Measurements from ENCODE around the gene SBF1. TPM values are rescaled to one million over a fixed set of nuclear protein-coding genes. Genes with fewer than 3 reads are reported as not detected.
A peak's percentile ranks its signal among the peaks of the same experiment; 100 is the strongest.
"Not testable (repeated sequence)": the region's sequence is repeated elsewhere in the genome, so short reads cannot be mapped to it uniquely, and the experiment has no call there.

SBF1 gene
- total RNA-seq, 2 donors from 2014 or later = 58.5 to 83.8 TPM

DNA sequence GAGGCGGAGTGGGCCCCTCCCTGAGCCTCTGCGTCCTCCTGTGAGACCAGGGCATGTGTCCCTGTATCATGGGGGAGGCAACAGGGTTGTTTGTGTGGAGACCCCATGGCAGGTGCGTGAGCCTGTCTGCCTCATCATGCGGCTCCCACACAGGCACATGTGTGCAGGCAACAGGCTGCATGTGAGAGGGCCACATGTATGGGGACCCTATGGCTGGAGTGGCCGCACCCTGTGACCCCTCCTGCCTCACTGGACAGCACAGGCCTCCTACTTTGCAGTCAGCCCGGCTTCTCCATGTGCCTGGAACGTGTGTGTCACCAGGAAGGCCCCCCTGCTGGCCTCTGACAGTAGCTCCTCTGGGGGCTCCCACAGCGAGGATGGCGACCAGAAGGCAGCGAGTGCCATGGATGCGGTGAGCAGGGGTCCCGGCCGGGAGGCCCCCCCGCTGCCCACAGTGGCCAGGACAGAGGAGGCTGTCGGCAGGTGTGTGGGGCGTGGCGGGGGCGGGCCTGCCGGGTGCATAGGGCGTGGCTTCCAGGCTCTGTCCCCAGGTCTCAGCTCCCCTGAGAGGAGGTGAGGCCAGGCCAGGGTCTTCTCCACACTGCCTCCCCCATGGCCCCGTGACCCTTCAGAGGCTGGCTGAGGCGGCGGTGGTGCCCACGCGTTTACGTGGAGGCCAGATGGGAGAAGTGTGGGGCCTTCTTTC, 34.1 kb downstream of the SBF1 start:
- intact Hi-C loops (cut with DNase I) = no loop called here
- no peak for DNase-seq (ENCODE audit: low spot score)

DNA sequence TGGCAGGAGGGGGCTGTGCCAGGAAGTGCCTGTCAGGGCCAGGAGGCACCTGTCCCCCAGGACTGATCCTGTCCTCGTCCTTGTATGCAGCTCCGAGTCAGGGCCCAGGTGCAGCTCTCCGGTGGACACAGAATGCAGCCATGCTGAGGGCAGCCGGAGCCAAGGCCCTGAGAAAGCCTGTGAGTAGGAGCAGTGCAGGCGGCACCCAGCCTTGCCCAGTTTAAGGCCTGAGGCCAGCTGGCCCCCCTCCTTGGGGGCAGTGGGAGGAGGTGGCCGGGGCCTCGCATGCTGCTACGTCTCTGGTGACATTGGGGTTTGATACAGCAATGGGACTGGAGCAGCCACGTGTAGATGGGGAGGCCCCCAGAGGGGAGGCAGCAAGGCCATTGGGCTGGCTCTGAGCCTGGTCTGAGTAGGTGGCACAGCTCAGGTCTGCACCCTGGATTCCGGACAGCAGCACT, 34.9 kb downstream of the SBF1 start:
- intact Hi-C loops (cut with DNase I) = no loop called here
- DNase-seq (ENCODE audit: low spot score) = no peak

DNA sequence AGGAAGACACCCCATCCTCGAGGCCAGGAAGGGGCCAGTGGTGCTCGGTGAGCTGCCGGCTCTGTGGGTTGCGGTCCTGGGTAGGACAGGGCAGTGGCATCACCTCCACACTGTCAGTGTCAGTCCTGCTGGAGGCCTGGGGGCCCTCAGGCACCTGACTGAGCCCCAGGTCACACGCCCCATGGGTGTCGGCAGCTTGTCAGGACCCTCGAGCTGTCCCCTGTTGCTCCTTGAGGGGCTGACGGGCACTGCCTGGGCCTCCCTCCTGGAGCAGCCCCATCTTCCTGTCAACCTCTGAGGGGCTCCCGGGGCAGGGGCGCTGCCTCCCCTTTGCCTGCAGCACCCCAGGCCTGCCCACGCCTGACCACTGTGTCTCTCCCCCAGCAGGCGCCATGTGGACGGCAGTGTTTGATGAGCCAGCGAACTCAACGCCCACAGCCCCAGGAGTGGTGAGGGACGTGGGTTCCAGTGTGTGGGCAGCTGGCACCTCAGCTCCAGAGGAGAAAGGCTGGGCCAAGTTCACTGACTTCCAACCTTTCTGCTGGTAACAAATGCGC, 35.4 kb downstream of the SBF1 start:
- no peak for DNase-seq (ENCODE audit: low spot score)
- intact Hi-C loops (cut with DNase I) = no loop called here

DNA sequence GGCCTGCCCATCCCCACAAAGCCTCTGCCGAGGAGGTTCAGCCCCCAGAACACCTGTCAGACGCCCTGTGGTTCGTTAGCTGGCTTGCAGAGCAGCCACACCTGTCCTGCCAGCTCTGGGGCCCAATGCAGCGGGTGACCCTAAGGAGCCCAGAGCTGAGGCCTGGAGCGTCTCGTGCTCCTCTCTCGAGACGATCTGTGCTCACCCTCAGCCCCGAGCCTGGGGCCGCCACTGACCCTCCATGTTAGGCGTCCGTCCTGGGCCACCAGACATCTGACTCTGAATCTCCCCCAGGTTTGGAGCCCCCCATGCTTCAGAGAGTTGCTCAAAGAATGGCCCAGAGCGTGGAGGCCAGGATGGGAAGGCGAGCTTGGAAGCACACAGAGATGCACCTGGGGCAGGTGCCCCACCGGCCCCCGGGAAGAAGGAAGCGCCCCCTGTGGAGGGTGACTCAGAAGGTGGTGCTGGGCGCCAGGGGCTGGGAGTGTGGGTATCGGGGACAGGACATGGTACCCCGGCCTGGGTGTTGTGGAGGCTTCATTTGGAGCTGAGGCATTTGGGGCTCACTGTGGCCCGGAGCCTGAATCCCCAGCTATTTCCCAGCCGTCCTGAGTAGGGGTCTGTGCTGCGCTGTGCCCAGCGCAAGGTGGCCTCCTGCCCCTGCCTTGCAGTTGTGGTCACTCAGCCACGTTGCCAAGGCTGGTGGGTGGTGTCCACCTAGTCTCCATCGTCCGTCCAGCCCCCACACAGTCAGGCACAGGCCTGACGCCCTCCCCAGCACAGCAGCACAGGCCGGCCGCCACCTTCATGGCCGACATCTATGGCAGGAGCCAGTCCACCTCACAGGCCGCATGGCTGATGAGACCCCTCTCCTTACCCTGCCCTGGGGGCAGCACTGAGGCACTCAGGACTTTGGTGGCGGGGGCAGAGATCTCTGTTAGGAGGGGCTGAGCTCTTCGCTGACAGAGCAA, 36.2 kb downstream of the SBF1 start:
- DNase-seq (ENCODE audit: low spot score) = no peak
- intact Hi-C loops (cut with DNase I) = no loop called here

DNA sequence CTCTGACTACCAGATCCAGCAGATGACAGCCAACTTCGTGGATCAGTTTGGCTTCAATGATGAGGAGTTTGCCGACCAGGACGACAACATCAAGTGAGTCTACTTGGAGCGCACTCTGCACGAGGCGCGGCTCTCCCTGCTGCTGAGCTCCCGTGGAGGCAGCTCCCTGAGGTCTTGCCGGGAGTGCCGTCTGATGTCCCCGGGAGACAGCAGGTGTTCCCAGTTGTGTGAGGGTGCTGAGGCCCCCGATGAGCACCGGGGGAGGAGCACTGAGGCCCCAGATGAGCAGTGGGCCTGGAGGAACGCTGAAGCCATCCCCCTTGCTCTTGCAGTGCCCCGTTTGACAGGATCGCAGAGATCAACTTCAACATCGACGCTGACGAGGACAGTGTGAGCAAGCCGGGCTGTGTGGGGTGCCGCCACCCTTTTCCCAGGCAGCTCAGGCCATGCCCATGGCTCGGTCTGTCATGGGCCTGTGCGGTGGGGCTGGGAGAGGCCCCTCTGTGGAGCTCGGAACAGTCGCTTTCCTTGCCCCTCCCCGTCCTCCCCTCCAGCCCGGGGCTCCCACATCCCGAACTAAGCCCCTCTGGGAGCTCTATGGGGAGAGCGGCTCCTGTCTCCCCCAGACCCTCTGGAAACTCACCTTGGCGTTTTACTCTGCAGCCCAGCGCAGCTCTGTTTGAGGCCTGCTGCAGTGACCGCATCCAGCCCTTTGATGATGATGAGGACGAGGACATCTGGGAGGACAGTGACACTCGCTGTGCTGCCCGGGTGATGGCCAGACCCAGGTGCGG, 37.1 kb downstream of the SBF1 start:
- no peak for DNase-seq (ENCODE audit: low spot score)
- intact Hi-C loops (cut with DNase I) = no loop called here

DNA sequence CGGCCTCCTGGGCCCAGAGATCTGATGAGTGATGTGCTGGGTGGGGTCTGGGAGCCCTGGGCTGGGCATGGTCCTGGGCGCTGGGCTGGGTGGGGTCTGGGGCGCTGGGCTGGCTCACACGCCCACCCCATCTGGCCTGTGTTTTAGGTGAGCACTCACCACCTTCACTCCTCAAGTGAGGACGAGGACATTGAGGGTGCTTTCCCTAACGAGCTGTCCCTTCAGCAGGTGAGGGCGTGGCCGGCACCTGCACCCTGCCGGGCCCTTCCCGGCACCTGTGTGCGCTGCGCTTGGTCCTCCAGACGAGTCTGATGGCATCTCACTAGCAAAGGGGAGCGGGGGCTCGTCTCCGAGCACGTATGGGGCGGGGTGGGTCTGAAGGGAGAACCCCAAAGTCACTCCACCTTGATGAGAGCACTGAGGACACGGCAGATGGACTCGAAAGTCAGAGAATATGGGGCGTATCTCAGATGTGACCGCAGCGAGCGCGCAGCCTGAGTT, 37.9 kb downstream of the SBF1 start:
- DNase-seq (ENCODE audit: low spot score) = peak; percentile 66
- intact Hi-C loops (cut with DNase I) = no loop called here

DNA sequence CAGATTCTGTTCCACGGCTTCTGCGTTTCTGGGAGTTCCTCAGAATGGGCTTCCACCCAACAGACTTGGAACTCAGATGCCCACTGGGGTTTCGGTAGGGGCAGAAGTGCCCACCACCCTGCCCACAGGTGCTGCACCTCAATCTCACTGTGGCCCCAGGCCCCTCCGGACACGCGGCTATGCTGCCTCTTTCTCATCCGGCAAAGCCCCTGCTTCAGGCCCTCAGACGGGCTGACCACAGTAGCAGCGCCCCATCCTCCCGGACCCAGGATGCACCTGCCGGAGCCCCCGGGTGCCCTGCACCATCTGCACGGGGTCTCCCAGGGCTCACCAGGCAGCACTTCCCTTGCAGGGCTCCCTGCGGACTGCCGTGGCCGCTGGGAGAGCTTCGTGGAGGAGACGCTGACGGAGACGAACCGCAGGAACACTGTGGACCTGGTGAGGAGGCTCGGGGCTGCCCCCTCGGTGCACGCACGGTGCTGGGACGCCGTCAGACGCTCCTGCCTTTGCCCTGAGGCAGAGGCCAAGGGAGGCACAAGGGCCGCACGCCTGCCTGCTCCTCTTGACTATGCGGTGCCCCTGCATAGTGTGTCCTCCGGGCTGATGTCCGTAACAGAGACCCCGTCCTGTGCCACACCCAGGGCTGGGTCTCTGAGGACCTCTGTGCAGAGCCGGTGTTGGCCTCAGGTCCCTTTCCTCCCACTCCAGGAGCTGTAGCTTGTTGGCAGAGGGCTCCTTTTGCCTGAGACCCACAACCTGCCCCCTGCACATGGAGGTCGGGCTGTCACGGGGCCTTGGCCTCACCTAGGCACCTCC, 38.6 kb downstream of the SBF1 start:
- peak; percentile 73 for DNase-seq (ENCODE audit: low spot score)
- intact Hi-C loops (cut with DNase I) = no loop called here

DNA sequence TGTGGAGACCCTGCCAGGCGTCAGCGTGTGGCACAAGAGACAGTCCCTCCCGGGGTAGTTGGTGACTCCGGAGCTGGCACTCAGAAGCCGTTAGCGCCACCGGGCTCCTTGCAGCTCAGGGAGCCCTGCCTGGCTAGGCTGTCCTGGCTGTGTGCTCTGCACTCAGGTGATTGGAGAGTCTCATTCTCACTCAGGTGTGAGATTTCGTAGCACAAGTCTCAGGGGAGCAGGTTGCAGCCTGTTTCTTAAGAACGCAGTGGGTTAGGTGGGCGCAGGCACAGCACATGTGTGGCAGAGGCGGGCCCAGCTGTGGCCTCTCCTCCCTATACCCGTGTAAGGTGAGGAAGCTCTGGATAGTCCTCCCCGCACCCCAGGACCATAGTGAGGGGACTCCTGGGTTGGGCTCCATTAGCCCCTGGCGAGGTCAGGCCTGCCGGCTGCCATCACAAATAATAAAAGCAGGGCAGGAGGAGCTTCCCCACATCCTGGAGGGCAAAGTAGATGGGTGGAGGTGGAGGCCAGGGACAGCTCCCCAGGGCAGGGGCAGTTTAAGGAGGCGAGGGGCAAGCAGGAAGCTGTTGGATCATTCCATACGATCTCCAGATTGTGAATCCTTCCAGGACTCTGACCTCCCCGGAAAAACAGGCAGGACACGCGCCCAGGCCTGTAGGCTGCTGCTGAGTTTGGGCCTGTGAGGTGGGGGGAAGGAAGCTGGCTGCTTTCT, 39.4 kb downstream of the SBF1 start:
- peak; percentile 66 for DNase-seq (ENCODE audit: low spot score)
- intact Hi-C loops (cut with DNase I) = no loop called here

DNA sequence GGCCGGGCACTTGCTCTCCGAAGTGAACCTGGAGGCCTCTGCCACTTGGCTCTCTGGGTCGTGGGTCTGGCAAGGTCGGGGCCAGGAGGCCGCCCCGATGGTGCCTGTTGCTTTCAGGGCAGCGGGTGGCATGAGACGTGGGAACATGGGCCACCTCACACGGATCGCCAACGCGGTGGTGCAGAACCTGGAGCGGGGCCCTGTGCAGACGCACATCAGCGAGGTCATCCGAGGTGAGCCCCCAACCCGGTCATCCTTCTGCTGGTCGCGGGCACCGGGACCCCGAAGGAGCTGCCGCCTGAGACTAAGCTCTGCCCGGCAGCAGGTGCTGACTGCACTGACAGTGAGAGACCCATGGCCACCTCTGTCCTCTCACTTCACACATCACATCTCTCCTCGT, 40.0 kb downstream of the SBF1 start:
- peak; percentile 81 for DNase-seq (ENCODE audit: low spot score)

DNA sequence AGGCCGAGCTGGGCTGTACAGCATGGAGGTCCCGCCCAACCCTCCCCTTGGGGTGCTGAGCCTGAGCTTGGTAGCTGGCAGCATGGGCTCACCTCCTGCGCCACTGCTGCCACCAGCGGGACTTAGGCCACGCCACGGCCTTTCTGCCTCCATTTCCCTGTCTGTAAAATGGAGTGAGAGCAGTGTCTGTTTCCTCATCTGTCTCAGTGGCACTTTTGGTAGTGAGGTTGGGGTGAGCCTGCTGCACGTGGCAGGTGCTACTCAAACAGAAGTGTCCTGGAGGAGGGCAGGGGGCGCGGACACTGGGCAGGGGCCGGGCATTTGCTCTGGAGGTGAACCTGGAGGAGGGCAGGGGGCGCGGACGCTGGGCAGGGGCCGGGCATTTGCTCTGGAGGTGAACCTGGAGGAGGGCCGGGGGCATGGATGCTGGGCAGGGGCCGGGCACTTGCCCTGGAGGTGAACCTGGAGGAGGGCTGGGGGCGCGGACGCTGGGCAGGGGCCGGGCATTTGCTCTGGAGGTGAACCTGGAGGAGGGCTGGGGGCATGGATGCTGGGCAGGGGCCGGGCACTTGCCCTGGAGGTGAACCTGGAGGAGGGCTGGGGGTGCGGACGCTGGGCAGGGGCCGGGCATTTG, 41.8 kb downstream of the SBF1 start:
- DNase-seq (ENCODE audit: low spot score) = peak; percentile 59
- intact Hi-C loops (cut with DNase I) = not testable (repeated sequence)

More for the DNA sequence above, 40.0 kb downstream of the SBF1 start:
- intact Hi-C loops (cut with DNase I) = no loop called here

DNA sequence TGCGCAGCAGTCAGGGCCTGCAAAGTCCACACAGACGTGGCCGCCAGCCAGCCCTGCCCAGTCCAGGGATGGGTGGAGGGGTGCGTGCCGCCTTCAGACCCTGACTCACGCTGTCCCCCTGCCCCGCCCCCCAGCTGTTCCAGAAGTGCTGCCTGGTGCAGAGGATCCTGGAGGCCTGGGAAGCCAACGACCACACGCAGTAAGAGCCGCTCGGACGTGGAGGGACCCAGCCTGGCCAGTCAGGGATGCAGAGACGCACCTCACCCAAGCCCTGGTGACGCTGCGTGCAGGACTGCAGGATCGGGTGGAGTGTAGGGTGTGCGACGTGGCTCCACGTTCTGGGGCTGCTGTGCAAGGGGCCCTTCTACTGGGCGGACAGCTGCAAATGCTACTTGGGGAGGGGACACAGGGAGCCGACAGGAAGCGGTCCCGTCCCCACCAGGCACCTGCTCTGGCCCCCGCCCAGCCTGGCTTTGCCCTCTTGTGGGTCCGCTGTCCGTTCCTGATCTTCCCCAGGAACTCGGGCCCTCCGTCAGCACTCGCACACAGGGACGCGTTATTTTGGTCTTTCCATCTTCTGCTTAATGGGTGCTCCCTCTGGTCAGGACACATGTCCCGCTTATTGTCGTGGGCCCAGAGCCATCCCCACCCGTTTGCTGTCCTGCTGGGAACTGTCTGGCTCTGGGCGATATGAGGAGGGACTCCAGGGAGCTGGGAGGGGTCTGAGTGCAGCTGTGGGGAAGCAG, 42.5 kb downstream of the SBF1 start:
- DNase-seq (ENCODE audit: low spot score) = peak; percentile 76
- intact Hi-C loops (cut with DNase I) = no loop called here

DNA sequence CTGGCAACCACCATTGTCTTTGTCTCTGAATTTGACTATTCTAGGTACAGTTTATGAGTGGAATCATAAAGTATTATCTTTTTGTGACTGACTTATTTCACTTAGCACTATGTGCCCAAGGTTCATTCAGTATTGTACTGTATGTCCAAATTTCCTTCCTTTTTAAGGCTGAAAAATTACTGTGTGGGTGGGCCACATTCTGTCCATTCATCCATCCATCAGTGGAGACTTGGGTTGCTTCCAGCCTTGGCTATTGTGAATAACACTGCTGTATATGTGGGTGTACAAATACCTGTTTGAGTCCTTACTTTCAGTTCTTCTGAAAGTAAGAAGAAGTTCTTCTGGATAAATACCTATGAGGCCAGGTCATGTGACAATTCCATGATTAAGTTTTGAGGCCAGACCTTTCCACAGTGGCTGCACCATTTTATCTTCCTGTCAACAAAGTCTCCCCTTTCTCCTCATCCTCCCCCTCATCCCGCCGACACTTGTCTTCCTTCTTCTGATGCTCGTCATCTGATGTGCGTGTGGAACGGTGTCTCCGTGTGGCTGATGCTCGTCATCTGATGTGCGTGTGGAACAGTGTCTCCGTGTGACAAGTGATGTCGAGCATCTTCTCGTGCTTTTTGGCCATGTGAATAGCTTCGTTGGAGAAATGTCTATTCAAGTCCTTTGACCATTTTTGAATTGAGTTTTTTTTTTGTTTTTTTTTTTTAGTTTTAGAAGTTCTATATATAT, 49.5 kb downstream of the SBF1 start:
- no peak for DNase-seq (ENCODE audit: low spot score)
- intact Hi-C loops (cut with DNase I) = loop anchor here in 1 of 2 donors (2.0 kb wide), 1 partner anchor 39 kb away; no protein-coding TSS in a partner anchor

DNA sequence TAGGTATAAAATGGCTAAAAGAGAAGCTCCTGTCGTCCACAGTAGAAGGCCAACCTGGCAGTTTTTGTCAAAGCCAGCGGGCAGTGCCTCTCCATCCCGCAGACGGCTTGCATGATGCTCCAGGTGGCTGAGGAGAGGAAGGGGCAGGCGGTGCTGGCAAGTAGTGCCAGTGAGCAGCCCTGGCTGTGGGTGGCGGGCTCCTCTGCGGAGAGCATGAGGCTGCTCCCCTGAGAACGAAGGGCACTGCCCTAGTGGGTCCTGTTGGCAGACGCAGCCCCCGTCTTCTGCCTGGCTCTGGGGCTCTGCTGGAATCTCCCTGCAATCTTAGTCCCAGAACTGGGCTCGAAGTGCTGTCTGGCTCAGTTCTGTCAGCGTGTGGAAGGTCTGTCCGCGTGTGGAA, 50.9 kb downstream of the SBF1 start:
- DNase-seq (ENCODE audit: low spot score) = no peak
- intact Hi-C loops (cut with DNase I) = loop anchor here in 1 of 2 donors (2.0 kb wide), 1 partner anchor 41 kb away; no protein-coding TSS in a partner anchor

DNA sequence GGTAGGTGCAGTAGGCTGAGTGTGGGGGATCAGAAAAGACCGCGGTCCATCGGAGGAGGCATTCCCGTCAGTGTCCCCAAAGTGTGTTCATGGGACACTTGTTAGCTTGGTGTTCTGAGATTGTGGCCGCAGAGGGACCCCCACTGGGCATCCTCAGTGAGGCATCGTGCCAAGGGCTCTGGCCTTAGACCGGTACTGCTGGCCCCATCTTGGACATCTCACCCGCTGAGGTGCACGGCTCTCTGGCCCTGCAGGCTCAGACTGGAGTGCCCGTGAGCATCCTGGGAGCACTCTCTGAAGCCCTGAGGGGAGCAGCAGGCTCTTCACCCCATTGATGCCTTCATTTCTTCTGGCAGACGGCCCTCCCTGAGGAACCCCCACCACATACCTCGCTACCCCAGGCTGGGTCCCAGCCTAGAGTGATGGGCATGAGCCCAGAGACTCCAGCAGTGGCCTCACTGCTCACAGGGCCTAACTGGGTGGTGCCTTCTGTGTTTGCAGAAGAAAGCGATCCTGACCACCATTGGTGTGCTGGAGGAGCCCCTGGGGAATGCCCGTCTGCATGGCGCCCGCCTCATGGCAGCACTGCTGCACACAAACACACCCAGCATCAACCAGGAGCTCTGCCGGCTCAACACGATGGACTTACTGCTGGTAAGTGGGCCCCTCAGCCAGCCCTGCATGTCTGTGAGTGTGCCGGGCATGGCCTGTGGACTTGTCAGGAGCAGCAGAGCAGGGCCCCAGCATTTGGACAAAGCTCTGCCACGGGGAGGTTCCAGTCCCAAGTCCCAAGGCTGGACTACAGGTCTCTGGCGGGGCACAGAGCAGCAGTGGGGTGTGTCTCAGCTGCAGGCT, 51.6 kb downstream of the SBF1 start:
- intact Hi-C loops (cut with DNase I) = no loop called here
- peak; percentile 79 for DNase-seq (ENCODE audit: low spot score)

DNA sequence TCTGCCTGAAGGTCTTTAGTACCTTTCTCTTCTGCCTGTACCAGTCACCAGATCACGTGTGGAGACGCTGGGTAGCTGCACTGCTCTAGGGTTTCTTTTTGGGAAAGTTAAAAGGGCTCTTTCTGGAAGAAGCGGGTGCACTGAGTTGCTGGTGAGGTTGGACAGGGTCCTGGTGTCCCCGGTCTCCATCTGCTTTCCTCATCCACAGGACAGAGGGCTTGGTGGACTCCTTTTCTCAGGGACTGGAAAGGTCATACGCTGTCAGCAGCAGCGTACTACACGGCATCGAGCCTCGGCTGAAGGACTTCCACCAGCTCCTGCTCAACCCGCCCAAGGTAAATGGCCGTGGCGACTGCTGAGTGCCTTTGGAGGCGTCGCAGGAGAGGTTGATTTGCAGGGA, 52.8 kb downstream of the SBF1 start:
- intact Hi-C loops (cut with DNase I) = no loop called here
- DNase-seq (ENCODE audit: low spot score) = no peak

All from posterior vena cava (tissue), 2 donors.